Esophagus muscularis mucosa (tissue), 4 donors: ENCODE results near the gene WBP2. TPM values are rescaled to one million over a fixed set of nuclear protein-coding genes. Genes with fewer than 3 reads are reported as not detected.
"Not testable (repeated sequence)": the region's sequence is repeated elsewhere in the genome, so short reads cannot be mapped to it uniquely, and the experiment has no call there.

Experiments used
- DNase-seq: peaks from one replicate; pipeline ENCODE4 v3.0.0-alpha.2; 2017; ENCODE audit errors: extremely low spot score
- H3K27ac ChIP-seq, 4 donors: fragments of 200-600 bp; sonication (generic); replicated peaks in 1 of 4; 1 replicate in 3 of 4; 2 replicates in 1 of 4; pipeline ENCODE4 v1.5.1; 2016 to 2019; ENCODE audit warnings: mild to moderate bottlenecking in 1 of 4
- H3K27me3 ChIP-seq, 4 donors: fragments of 200-600 bp; sonication (generic); one replicate each; pipeline versions ENCODE4 v1.5.1 to v1.6.0; 2016 to 2019
- H3K36me3 ChIP-seq, 4 donors: fragments of 200-600 bp; sonication (generic); one replicate each; pipeline ENCODE4 v1.5.1; 2016 to 2019
- H3K4me1 ChIP-seq, 4 donors: fragments of 200-600 bp; sonication (generic); one replicate each; pipeline ENCODE4 v1.5.1; 2016 to 2019
- H3K4me3 ChIP-seq, 4 donors: fragments of 200-600 bp; sonication (generic); 1 replicate in 2 of 4; 2 replicates in 2 of 4; pipeline ENCODE4 v1.5.1; 2016 to 2019; ENCODE audit warnings: mild to moderate bottlenecking in 4 of 4, moderate library complexity in 1 of 4
- H3K9me3 ChIP-seq, 4 donors: fragments of 200-600 bp; sonication (generic); 1 replicate in 3 of 4; 2 replicates in 1 of 4; pipeline ENCODE4 v1.5.1; 2016 to 2019
- CTCF ChIP-seq, 3 experiments: fragments of 200-600 bp in 2 of 3; fragments of 450-650 bp in 1 of 3; sonication (generic) in 2 of 3; IDR thresholded peaks; one replicate each; pipeline ENCODE4 v1.5.1; 2017 to 2019; ENCODE audit warnings: antibody characterized with exemption in 3 of 3, mild to moderate bottlenecking in 2 of 3, moderate library complexity in 1 of 3
- EP300 ChIP-seq: sonication (generic); formaldehyde crosslinking; IDR thresholded peaks from one replicate; pipeline ENCODE4 v1.6.1; 2017; ENCODE audit warnings: antibody characterized with exemption
- POLR2A ChIP-seq: fragments of 450-650 bp; IDR thresholded peaks from one replicate; pipeline ENCODE4 v1.6.1; 2017; ENCODE audit warnings: antibody characterized with exemption, moderate library complexity, mild to moderate bottlenecking, low read depth
- POLR2AphosphoS5 ChIP-seq, 2 donors: sonication (generic); formaldehyde crosslinking; IDR thresholded peaks; one replicate each; pipeline ENCODE4 v1.6.1; 2017; ENCODE audit warnings: antibody characterized with exemption in 2 of 2
- WGBS: methylation state at CpG from one replicate; pipeline ENCODE4 v1.1.5; 2018; 5-methylcytosine and 5-hydroxymethylcytosine counted together
- intact Hi-C: fragments of 100-400 bp; cut with DNase I; formaldehyde crosslinking; loops from one replicate; pipeline ENCODE4 v1.15.1; 2023
- total RNA-seq, 4 donors: library from RNA; depleted of rRNA; stranded (reverse); fragments of >200 nt; gene quantifications; one replicate each; pipeline versions ENCODE4 v1.1.0 to v1.2.1, GENCODE V29; 2016

WBP2 gene
- total RNA-seq, 4 donors from 2014 or later, result 48.2 to 95.8 (median 85.2) TPM

- H3K27ac ChIP-seq, result no peak overlapping the region
- no peaks in the 10 kb centered on the region for H3K27me3 ChIP-seq
- peaks cover 27 to 46% (median 32%) of the 10 kb centered on the region in 4 donors for H3K4me1 ChIP-seq
- H3K9me3 ChIP-seq, result no peaks in the 10 kb centered on the region
- DNase-seq, result no peak
- intact Hi-C loops, result no loop called here
- WGBS, result 94% methylated on average over 7 of the region's 7 CpGs
- peaks cover 26 to 68% (median 64%) of the 10 kb centered on the region in 4 donors for H3K36me3 ChIP-seq
- TF ChIP-seq POLR2AphosphoS5 (IDR thresholded peaks at IDR 0.05) (no peak), EP300 (no peak), CTCF (IDR thresholded peaks at IDR 0.05) (no peak), POLR2A (no peak)
- no peak overlapping the region for H3K4me3 ChIP-seq
Observed at GRCh38 chr17:75811174-75811573, 44.0 kb downstream of the WBP2 start.

DNA sequence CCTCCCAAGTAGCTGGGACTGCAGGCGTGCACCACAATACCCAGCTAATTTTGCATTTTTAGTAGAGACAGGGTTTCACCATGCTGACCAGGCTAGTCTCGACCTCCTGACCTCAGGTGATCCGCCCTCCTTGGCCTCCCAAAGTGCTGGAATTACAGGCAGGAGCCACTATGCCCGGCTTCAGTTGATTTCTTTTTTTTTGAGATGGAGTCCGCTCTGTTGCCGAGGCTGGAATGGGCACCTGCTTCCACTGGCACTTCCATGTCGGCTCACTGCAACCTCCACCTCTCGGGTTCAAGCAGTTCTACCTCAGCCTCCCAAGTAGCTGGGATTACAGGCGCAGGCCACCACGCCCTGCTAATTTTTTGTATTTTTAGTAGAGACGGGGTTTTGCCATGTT lies 44.4 kb downstream of the WBP2 start:
- peaks cover 26 to 64% (median 60%) of the 10 kb centered on the region in 4 donors for H3K36me3 ChIP-seq
- DNase-seq, H3K9me3 ChIP-seq, H3K27ac ChIP-seq, H3K27me3 ChIP-seq, H3K4me3 ChIP-seq, intact Hi-C loops: not testable (repeated sequence)
- 97% methylated on average over 11 of the region's 11 CpGs for WGBS
- peaks cover 27 to 46% (median 32%) of the 10 kb centered on the region in 4 donors for H3K4me1 ChIP-seq

GRCh38 chr17:75810216-75810615 lies 44.9 kb downstream of the WBP2 start:
- Histone ChIP-seq H3K36me3 (peaks cover 26 to 62% (median 55%) of the 10 kb centered on the region in 4 donors), H3K4me1 (peaks cover 27 to 46% (median 32%) of the 10 kb centered on the region in 4 donors), H3K9me3 (no peaks in the 10 kb centered on the region), H3K27ac (peak overlapping the region in 3 of 4 donors; percentile 65 to 68 (median 65)), H3K4me3 (no peak overlapping the region), H3K27me3 (no peaks in the 10 kb centered on the region)
- intact Hi-C loops, result no loop called here
- TF ChIP-seq POLR2AphosphoS5 (IDR thresholded peaks at IDR 0.05) (no peak), EP300 (no peak), POLR2A (no peak), CTCF (IDR thresholded peaks at IDR 0.05) (no peak)
- DNase-seq, result no peak
- WGBS, result 94% methylated on average over 5 of the region's 5 CpGs

- Histone ChIP-seq H3K27me3 (no peaks in the 10 kb centered on the region), H3K4me3 (no peak overlapping the region), H3K36me3 (peaks cover 25 to 56% (median 50%) of the 10 kb centered on the region in 4 donors), H3K4me1 (peaks cover 27 to 46% (median 32%) of the 10 kb centered on the region in 4 donors), H3K27ac (peak overlapping the region; percentile 55 to 68 (median 65)), H3K9me3 (no peaks in the 10 kb centered on the region)
- intact Hi-C loops, result no loop called here
- TF ChIP-seq CTCF (IDR thresholded peaks at IDR 0.05) (no peak), POLR2A (no peak), EP300 (no peak), POLR2AphosphoS5 (IDR thresholded peaks at IDR 0.05) (no peak)
- DNase-seq, result no peak
- WGBS, result 94% methylated on average over 24 of the region's 24 CpGs
Observed at GRCh38 chr17:75809631-75810111, 45.5 kb downstream of the WBP2 start.

DNA sequence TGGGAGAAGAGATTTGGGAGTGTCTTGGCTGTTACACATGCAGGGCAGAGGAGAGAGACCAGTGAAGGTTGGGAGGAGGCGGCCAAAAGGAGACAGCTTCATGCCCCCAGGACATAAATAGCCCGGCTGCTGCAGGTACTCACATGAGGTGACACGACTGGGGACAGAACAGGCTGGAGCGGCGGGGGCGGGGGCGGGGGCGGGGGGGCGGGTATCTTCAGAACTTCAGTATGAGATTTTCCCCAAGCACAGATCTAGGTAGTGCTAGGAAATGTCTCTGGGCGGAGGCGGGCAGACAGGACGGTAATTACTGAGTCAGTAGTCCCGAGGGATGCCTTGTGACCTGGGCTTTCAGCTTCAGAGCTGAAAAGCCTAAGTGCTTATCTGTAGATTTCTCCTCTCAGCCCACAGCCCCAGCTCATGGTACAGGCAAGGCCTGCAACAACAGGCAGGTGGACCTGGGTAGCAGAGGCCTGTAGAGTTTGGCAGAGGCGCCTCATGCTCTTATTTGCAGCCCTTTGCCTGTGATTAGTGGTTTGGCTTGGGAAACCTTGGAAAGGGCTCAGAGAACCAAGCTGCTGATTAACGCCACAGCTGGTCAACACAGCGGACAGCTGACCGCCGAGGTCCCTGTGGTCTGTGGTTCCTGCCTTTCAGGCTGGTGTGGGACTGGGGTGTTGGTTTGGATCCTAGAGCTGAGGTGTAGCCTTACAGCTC lies 46.1 kb downstream of the WBP2 start:
- WGBS, result 70% methylated on average over 15 of the region's 18 CpGs
- intact Hi-C loops, result no loop called here
- Histone ChIP-seq H3K9me3 (no peaks in the 10 kb centered on the region), H3K27ac (peak overlapping the region; percentile 55 to 68 (median 65)), H3K36me3 (peaks cover 22 to 50% (median 44%) of the 10 kb centered on the region in 4 donors), H3K4me3 (no peak overlapping the region), H3K27me3 (no peaks in the 10 kb centered on the region), H3K4me1 (peaks cover 27 to 46% (median 32%) of the 10 kb centered on the region in 4 donors)
- TF ChIP-seq POLR2AphosphoS5 (IDR thresholded peaks at IDR 0.05) (peak in 1 of 2 donors; percentile 41), EP300 (no peak), CTCF (IDR thresholded peaks at IDR 0.05) (no peak)
- no peak for DNase-seq
